Progenitor cell of endocrine pancreas (in vitro differentiated cells): ENCODE results near the gene MICU1. TPM values are rescaled to one million over a fixed set of nuclear protein-coding genes. Genes with fewer than 3 reads are reported as not detected.

ENCODE experiments used
- DNase-seq: peaks from one replicate; pipeline ENCODE4 v3.0.0; 2021; ENCODE audit warnings: low spot score; ENCODE audit not compliant: unreplicated experiment
- H3K27ac Mint-ChIP-seq: 2 replicates; pipeline ENCODE4 v1.8.0; 2021; ENCODE audit warnings: mild to moderate bottlenecking, moderate library complexity, mixed read lengths
- H3K27me3 Mint-ChIP-seq: 2 replicates; pipeline ENCODE4 v1.8.0; 2021; ENCODE audit warnings: mixed read lengths
- H3K36me3 Mint-ChIP-seq: 2 replicates; pipeline ENCODE4 v1.8.0; 2022; ENCODE audit warnings: mixed read lengths; ENCODE audit not compliant: insufficient read depth
- H3K4me1 Mint-ChIP-seq: 2 replicates; pipeline ENCODE4 v1.8.0; 2021; ENCODE audit warnings: low read depth, mixed read lengths
- H3K4me3 Mint-ChIP-seq: 2 replicates; pipeline ENCODE4 v1.8.0; 2021; ENCODE audit warnings: low read depth, mild to moderate bottlenecking, moderate library complexity, mixed read lengths
- H3K9me3 Mint-ChIP-seq: 2 replicates; pipeline ENCODE4 v1.8.0; 2021; ENCODE audit warnings: low read depth, mixed read lengths
- total RNA-seq: library from RNA; stranded (reverse); gene quantifications from 2 replicates; pipeline ENCODE4 v1.2.1, GENCODE V29; 2021
- TF ChIP-seq, protein P1 (sequence below): fragments of 200-600 bp; sonication (generic); IDR thresholded peaks from one replicate; pipeline ENCODE4 v1.5.0; 2021; ENCODE audit warnings: antibody characterized with exemption, mild to moderate bottlenecking; ENCODE audit not compliant: unreplicated experiment

Gene MICU1
- total RNA-seq, 1 donor from 2014 or later, result 63.3 TPM

DNA sequence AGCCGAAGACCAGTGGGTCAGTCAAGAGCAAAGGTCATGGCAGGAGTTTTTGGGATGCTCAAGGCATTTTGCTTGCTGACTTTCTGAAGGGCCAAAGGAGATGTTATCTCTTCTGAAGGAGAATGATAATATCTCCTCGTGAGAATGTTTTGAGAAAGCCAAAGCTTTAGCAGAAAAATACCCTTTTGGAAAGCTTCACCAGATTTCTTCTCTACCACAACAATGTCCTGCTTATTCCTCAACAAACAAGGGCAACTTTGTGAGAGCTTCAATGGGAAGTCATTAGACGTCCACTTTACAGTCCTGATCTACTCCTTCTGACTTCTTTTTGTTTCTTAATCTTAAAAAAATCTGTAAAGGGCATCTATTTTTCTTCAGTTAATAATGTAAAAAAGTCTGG is 138.4 kb downstream of the MICU1 start:
- Mint-ChIP-seq H3K27ac (no peak overlapping the region), H3K4me1 (peaks cover 2% of the 10 kb centered on the region)

DNA sequence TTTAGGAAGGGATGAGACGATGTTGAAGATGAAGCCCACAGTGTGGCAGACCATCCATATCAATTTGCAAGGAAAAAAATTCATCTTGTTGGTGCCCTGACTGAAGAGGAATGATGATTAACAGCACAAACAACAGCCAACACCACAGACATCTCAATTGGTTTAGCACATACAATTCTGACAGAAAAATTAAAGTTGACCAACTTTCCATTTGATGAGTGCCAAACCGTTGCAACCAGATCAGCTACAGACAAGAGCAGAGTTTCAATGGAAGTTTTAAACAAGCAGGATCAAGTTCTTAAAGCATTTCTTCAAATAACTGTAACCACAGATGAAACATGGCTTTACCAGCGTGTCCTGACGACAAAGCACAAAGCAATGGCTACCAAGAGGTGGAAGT is 138.8 kb downstream of the MICU1 start:
- Mint-ChIP-seq H3K27ac (no peak overlapping the region), H3K4me3 (no peak overlapping the region), H3K36me3 (peaks cover 4% of the 10 kb centered on the region)

More for the DNA sequence above, 138.4 kb downstream of the MICU1 start:
- TF ChIP-seq, protein P1, sequence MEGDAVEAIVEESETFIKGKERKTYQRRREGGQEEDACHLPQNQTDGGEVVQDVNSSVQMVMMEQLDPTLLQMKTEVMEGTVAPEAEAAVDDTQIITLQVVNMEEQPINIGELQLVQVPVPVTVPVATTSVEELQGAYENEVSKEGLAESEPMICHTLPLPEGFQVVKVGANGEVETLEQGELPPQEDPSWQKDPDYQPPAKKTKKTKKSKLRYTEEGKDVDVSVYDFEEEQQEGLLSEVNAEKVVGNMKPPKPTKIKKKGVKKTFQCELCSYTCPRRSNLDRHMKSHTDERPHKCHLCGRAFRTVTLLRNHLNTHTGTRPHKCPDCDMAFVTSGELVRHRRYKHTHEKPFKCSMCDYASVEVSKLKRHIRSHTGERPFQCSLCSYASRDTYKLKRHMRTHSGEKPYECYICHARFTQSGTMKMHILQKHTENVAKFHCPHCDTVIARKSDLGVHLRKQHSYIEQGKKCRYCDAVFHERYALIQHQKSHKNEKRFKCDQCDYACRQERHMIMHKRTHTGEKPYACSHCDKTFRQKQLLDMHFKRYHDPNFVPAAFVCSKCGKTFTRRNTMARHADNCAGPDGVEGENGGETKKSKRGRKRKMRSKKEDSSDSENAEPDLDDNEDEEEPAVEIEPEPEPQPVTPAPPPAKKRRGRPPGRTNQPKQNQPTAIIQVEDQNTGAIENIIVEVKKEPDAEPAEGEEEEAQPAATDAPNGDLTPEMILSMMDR, result no peak
- H3K27me3 Mint-ChIP-seq, result no peaks in the 10 kb centered on the region
- no peak for DNase-seq
- H3K9me3 Mint-ChIP-seq, result no peaks in the 10 kb centered on the region
- H3K4me3 Mint-ChIP-seq, result no peak overlapping the region
- H3K36me3 Mint-ChIP-seq, result peaks cover 5% of the 10 kb centered on the region

DNA sequence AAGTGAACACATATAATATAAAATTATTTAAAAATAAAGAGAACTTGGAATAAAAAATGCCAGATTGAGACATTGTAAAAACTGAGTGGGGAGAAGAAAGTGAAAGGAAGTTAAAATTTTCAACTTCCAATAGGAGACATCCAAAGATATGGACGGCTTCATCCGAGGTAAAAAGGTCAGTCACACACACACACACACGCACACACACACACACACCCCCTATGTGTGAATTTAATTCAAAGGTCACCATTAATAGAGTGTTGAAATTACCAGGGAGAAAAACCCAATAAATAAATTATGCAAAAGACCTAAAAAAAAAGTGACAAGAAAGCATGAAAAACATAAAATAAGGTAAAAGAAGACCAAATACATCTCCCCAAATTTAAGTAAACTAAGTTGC is 140.2 kb downstream of the MICU1 start:
- Mint-ChIP-seq H3K9me3 (no peaks in the 10 kb centered on the region), H3K4me1 (no peaks in the 10 kb centered on the region), H3K36me3 (peaks cover 3% of the 10 kb centered on the region), H3K27me3 (no peaks in the 10 kb centered on the region), H3K4me3 (no peak overlapping the region), H3K27ac (no peak overlapping the region)
- TF ChIP-seq, protein P1, result no peak
- no peak for DNase-seq

More for the DNA sequence above, 138.8 kb downstream of the MICU1 start:
- Mint-ChIP-seq H3K9me3 (no peaks in the 10 kb centered on the region), H3K4me1 (peaks cover 1% of the 10 kb centered on the region), H3K27me3 (no peaks in the 10 kb centered on the region)
- TF ChIP-seq, protein P1, result no peak
- DNase-seq, result no peak

DNA sequence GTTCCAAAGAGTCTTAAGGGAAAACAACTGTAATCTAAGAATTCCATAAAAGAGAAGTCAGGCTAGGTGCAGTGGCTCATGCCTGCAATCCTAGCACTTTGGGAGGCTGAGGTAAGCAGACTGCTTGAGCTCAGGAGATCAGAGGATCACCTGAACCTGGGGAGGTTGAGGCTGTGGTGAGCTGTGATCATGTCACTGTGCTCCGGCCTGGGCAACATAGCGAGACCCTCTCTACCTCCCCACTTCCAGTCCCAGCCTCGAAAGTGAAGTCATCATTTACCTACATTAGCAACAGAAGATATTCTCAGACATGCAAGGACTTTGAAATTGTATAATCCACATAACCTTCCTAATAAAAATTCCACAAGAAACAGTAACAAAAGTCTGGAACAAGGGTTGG is 141.4 kb downstream of the MICU1 start:
- TF ChIP-seq, protein P1, result no peak
- no peak for DNase-seq
- H3K27me3 Mint-ChIP-seq, result no peaks in the 10 kb centered on the region
- H3K4me1 Mint-ChIP-seq, result no peaks in the 10 kb centered on the region
- peaks cover 3% of the 10 kb centered on the region for H3K36me3 Mint-ChIP-seq
- peak overlapping the region; percentile 31 for H3K27ac Mint-ChIP-seq
- no peaks in the 10 kb centered on the region for H3K9me3 Mint-ChIP-seq
- H3K4me3 Mint-ChIP-seq, result no peak overlapping the region

DNA sequence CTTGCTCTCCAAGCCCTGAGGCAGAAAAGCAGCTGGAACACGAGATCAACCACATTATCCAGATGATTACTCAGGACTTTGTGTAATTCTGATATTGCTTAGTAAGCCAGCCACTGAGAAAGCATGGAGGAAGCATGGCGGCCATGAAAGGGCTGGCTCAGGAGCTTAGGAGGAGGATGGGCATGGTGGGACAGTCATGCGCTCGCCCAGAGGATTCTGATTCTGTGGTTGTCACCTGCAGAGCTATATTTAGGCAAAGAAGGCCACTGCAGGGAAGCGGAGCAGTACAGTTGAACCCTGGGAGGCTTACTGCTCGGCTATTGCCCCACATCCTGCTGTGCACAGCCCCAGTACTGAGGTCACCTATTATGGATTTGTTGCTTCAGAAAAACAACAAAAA is 142.4 kb downstream of the MICU1 start:
- Mint-ChIP-seq H3K27ac (no peak overlapping the region), H3K4me3 (no peak overlapping the region)
- TF ChIP-seq, protein P1, result no peak

More for the DNA sequence above, 142.4 kb downstream of the MICU1 start:
- no peaks in the 10 kb centered on the region for H3K27me3 Mint-ChIP-seq
- no peaks in the 10 kb centered on the region for H3K9me3 Mint-ChIP-seq
- DNase-seq, result no peak
- no peaks in the 10 kb centered on the region for H3K4me1 Mint-ChIP-seq
- peaks cover 3% of the 10 kb centered on the region for H3K36me3 Mint-ChIP-seq
